GM19025 (cell line): ENCODE results near the gene ADAM8.
A peak's percentile ranks its signal among the peaks of the same experiment; 100 is the strongest.
"Not testable (repeated sequence)": the region's sequence is repeated elsewhere in the genome, so short reads cannot be mapped to it uniquely, and the experiment has no call there.

Experiments used
- ATAC-seq: cut with Tn5 transposase; IDR thresholded peaks from one replicate; pipeline ENCODE4 v1.9.1; 2021; ENCODE audit warnings: mild to moderate bottlenecking, low read depth, moderate library complexity; ENCODE audit not compliant: unreplicated experiment

ADAM8 gene

DNA sequence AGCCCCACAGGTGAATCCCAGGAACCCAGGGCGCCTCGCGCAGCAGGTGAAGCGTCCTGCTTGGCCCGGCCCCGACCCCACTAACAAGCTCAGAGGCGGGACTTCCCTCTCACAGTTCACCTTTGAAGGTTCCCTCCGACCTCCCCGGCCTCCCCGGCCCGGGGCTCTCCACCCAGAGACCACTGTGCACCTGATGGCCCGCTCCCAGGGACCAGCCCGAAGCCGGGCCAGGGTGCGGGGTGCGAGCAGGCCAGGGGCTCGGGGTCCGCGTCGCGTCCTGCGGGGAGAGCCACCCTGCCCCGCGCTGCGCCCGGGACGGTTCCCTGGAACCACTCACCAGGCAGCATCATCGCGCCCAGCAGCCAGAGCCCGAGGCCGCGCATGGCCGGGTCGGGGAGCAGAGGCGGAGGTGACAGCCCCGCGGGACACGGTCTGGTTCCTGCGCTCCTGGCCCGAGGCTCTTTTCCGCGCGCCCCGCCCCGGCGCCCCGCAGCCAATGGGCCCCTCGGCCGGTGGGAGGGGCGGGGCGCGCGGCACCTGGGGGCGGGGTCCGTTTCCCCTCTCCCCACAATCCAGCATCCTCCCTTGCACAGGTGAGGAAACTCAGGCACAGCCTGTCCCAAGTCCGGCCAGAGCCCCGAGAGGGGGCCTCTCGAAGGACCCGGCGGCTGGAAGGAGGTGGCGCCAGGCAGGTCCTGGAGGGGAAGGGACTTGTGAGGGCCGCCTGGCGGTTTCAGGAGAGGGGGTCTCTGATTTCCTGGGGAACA is at the start of gene ADAM8:
Gene ADAM8, minus strand, starts transcription at position 434 of the 767 bp plus-strand sequence. Its CDS starts 51 bp downstream, at position 383.
- ATAC-seq = peak; percentile 45

- no peak for ATAC-seq
Observed at GRCh38 chr10:133326223-133326551, 49.5 kb upstream of the ADAM8 start.

- ATAC-seq = no peak
Observed at GRCh38 chr10:133325440-133326222, 49.0 kb upstream of the ADAM8 start.

GRCh38 chr10:133324857-133325260 is 48.2 kb upstream of the ADAM8 start:
- no peak for ATAC-seq

DNA sequence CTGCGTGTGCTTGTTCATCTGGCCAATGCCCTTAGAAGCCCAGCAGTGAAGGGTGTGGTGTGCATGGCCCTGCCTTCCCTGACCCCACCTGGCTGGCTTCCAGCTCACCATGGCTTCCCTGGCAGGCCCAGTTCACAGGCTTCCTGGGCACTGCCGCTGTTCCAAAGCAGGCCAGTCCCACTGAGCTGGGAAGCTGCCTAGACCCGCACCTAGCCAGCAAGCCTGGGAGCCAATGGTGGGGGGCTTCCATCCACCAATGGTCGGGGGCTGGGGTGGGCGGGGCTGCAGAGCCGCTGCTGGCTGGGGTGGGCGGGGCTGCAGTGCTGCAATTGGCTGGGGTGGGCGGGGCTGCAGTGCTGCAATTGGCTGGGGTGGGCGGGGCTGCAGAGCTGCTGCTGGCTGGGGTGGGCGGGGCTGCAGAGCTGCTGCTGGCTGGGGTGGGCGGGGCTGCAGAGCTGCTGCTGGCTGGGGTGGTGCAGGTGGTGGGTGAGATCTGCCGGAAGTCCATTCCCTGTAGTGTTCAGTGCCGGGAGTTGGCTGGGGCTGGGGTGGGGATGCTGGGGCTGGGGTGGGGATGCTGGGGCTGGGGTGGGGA is 47.6 kb upstream of the ADAM8 start:
- no peak for ATAC-seq

DNA sequence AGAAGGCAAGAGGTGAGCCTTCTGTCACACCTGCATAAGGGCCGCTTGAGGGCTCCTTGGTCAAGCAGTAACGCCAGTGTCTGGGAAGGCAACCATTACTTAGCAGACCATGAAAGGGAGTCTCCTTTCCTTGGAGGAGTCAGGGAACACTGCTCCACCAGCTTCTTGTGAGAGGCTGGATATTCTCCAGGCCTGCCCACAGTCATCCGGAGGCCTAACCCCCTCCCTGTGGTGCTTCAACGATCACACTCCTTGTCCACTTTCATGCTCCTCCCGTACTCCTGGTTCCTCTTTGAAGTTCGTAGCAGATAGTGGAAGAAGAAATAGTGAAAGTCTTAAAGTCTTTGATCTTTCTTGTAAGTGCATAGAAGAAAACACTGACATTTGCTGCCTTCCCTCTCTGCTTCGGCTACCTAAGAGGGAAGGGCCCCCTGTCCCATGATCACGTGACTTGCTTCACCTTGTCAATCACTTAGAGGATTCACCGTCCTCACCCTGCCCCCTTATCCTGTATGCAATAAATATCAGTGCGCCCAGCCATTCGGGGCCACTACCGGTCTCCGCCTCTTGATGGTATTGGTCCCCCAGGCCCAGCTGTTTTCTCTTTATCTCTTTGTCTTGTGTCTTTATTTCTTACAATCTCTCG is 45.5 kb upstream of the ADAM8 start:
- not testable (repeated sequence) for ATAC-seq

DNA sequence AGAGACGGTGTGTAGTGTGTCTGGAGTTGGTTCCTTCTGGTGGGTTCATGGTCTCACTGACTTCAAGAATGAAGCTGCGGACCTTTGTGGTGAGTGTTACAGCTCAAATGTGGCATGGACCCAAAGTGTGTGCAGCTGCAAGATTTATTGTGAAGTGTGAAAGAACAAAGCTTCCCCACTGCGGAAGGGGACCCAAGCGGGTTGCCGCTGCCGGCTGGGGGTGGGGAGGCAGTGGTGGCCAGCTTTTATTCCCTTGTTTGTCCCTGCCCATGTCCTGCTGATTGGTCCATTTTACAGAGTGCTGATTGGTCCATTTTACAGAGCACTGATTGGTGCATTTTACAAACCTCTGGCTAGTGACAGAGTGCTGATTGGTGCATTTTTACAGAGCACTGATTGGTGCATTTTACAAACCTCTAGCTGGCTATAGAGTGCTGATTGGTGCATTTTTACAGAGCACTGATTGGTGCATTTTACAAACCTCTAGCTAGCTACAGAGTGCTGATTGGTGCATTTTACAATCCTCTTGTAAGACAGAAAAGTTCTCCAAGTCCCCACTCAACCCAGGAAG is 44.3 kb upstream of the ADAM8 start:
- ATAC-seq = not testable (repeated sequence)

- ATAC-seq = no peak
Observed at GRCh38 chr10:133318494-133319127, 41.9 kb upstream of the ADAM8 start.

DNA sequence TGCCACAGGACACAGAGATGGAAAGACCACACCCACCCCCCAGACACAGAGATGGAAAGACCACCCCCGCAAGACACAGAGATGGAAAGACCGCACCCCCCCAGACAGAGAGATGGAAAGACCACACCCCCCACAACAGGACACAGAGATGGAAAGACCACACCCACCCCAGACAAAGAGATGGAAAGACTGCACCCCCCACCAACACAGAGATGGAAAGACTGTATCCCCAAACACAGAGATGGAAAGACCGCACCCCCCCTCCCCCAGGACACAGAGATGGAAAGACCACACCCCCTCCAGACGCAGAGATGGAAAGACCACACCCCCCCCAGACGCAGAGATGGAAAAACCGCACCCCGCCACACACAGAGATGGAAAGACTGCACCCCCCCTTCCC is 40.1 kb upstream of the ADAM8 start:
- no peak for ATAC-seq

GRCh38 chr10:133316266-133316665 is 39.6 kb upstream of the ADAM8 start:
- no peak for ATAC-seq

DNA sequence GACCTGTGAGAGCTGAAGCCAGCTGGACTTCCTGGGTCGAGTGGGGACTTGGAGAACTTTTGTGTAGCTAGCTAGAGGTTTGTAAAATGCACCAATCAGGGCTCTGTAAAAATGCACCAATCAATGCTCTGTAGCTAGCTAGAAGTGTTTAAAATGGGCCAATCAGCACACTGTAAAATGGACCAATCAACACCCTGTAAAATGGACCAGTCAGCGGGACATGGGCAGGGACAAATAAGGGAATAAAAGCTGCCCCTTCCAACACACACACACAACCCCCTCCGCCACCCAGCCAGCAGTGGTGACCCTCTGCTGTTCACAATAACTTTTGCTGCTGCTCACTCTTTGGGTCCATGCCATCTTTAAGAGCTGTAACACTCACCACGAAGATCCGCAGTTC is 39.2 kb upstream of the ADAM8 start:
- no peak for ATAC-seq

DNA sequence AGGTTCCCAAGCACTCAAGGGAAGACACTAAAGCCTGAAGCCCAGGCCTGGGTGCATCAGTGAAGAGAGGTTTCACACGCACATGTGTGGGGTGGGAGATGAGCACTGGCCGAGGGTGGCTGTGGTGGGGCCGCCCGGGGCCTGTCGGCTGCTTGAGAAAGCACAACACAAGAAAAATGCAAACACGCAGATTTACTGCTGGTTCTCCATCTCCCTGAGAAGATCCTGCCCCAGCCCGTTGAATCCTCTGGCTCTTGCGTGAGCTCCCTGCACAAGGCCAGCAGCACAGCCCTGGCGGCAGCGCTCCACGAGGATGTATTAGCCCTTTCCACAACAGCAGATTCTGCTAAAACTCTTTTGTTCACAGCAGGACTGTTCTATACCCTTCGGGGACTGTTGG is 38.2 kb upstream of the ADAM8 start:
- no peak for ATAC-seq

- ATAC-seq = no peak
Observed at GRCh38 chr10:133313192-133313591, 36.5 kb upstream of the ADAM8 start.

GRCh38 chr10:133312769-133313145 is 36.1 kb upstream of the ADAM8 start:
- no peak for ATAC-seq

GRCh38 chr10:133312016-133312768 is 35.5 kb upstream of the ADAM8 start:
- ATAC-seq = no peak

- ATAC-seq = no peak
Observed at GRCh38 chr10:133311570-133311969, 34.9 kb upstream of the ADAM8 start.

GRCh38 chr10:133310789-133311188 is 34.1 kb upstream of the ADAM8 start:
- ATAC-seq = no peak

- ATAC-seq = no peak
Observed at GRCh38 chr10:133310399-133310755, 33.7 kb upstream of the ADAM8 start.

- no peak for ATAC-seq
Observed at GRCh38 chr10:133309720-133310398, 33.2 kb upstream of the ADAM8 start.
